Stimulated activated CD4-positive, alpha-beta T cell treated with anti-CD3 and anti-CD28 coated beads, Interleukin-1b, Interleukin-23, amount 100 ng/mL, for 4 hours (primary cell): ENCODE results near the gene HAUS6.
"Not testable (repeated sequence)": the region's sequence is repeated elsewhere in the genome, so short reads cannot be mapped to it uniquely, and the experiment has no call there.

Source experiments
- DNase-seq, 2 donors: peaks; one replicate each; pipeline ENCODE4 v3.0.0-alpha.2; 2020; ENCODE audit warnings: low read depth in 2 of 2

Gene HAUS6, protein sequence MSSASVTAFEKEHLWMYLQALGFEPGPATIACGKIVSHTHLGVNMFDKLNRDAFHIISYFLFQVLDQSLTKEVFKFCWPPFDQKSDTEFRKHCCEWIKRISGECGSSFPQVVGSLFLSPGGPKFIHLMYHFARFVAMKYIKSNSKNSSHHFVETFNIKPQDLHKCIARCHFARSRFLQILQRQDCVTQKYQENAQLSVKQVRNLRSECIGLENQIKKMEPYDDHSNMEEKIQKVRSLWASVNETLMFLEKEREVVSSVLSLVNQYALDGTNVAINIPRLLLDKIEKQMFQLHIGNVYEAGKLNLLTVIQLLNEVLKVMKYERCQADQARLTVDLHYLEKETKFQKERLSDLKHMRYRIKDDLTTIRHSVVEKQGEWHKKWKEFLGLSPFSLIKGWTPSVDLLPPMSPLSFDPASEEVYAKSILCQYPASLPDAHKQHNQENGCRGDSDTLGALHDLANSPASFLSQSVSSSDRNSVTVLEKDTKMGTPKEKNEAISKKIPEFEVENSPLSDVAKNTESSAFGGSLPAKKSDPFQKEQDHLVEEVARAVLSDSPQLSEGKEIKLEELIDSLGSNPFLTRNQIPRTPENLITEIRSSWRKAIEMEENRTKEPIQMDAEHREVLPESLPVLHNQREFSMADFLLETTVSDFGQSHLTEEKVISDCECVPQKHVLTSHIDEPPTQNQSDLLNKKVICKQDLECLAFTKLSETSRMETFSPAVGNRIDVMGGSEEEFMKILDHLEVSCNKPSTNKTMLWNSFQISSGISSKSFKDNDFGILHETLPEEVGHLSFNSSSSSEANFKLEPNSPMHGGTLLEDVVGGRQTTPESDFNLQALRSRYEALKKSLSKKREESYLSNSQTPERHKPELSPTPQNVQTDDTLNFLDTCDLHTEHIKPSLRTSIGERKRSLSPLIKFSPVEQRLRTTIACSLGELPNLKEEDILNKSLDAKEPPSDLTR

GRCh38 chr9:19102631-19103345 is at the start of gene HAUS6:
HAUS6 (minus strand) TSS chr9:19102904; CDS start chr9:19102651, 253 bp downstream.
- DNase-seq = peak; percentile 67 to 87

GRCh38 chr9:19152160-19152498 is 49.4 kb upstream of the HAUS6 start:
- not testable (repeated sequence) for DNase-seq

DNA sequence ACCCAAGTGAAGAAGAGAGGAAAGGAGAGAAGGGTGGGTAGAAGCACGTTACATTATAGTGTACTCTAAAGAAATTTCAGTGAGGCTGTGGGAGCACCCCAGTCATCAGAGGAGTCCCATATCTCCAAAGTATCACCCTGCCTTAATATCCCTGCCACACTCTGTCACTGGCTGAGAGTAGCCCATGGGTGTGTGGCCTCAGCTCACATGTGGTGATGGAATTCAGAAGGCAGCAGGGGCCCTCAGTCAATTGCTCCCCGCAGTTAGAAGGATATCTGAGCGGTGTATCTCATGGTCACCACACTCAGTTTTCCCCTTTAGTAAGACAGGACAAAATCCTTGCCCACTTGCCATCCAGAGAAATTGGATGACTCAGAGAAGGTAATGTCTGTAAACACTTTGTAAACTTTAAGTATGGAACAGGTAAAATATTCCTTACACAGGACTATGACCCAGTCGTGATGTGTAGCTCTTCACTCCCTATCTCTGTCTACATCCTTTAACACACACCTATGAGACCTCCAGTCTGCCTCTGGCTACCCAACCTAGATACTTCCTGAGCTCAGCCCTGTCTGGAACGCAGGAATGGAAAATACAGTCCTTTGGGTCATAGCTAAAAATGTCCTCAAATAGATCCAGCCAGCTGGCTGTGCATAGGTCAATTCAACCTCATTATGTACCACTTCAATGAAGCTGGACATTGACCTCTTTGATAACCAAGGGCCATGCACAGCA is 48.9 kb upstream of the HAUS6 start:
- DNase-seq = no peak

DNA sequence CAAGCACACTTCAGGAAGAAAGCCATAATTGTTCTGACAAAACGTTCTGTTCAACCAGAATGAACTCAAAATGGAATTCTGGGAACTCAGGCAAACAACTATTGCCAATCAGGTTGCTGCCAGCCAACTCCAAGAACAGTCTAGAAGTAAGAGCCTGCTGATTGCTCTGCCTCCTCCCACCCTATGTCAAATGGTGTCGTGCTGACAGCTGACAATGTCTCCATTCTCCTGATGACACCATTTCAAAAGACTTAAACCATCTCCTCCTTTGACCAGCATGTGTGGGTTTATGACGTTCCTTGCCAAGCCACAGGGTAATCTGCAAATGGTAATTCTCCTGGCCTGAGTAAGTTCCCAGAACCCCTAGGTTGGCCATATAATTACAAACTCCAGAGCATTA is 46.5 kb upstream of the HAUS6 start:
- DNase-seq = no peak

GRCh38 chr9:19148187-19148586 is 45.5 kb upstream of the HAUS6 start:
- no peak for DNase-seq

DNA sequence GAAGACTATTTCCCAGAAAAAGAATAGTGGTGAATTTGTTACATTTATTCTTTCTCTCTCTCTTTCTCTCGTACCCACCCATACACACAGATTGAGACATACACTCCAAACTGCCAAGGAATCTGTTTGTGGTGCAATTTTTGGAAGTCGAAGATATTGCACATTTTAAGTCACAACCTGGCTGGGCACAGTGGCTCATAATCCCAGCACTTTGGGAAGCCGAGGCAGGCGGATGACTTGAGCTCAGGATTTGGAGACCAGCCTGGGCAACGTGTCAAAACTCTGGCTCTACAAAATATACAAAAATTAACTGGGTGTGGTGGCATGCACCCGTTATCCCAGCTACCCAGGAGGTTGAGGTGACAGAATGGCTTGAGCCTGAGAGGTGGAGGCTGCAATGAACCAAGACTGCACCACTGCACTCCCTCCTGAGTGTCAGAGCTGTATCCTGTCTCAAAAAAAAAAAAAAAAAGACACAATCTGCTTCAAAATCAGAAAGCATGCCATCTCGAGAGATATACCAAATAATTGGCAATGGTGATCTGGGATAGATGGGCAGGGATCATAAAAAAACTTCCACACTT is 43.8 kb upstream of the HAUS6 start:
- DNase-seq = no peak

GRCh38 chr9:19145881-19146280 is 43.2 kb upstream of the HAUS6 start:
- DNase-seq = no peak

- DNase-seq = no peak
These were observed 37.6 kb upstream of the HAUS6 start for GRCh38 chr9:19140259-19140658.

GRCh38 chr9:19138084-19138483 is 35.4 kb upstream of the HAUS6 start:
- DNase-seq = no peak

DNA sequence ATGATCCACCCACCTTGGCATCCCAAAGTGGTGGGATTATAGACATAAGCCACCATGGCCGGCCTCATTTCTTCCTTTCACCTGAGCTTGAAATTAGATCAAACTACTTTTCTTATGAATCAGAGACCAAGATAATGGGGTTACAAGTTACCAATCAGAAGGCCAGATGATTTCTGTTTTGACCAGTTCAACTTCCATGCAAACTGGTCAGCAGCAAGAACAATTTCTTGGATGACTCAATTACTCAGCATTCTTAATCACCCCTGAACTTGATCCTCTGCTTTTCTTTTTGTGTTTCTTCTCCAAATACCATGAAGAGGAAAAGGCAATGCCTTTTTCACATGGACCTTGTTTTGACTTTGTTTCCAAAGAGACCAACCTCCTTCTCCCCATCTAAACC is 34.6 kb upstream of the HAUS6 start:
- DNase-seq = no peak

DNA sequence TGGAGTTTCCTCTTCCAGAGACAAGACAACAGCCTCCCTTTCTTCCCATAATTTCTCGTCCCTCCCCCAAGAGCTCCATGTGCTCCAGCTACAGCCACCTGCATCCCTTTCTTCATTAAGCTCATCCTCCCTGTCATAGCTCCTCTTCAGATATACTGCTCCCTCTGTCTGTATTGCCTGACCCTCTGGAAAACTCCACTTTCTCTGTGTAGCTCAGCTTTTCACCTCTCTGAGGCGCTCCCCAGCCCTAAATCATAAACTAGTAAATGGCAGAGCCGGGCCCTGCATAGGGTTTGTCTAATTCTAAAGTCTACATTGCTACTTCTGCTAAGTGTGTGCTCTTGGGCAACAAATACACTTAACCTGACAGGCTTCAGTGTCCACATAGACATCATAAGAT is 33.4 kb upstream of the HAUS6 start:
- no peak for DNase-seq

DNA sequence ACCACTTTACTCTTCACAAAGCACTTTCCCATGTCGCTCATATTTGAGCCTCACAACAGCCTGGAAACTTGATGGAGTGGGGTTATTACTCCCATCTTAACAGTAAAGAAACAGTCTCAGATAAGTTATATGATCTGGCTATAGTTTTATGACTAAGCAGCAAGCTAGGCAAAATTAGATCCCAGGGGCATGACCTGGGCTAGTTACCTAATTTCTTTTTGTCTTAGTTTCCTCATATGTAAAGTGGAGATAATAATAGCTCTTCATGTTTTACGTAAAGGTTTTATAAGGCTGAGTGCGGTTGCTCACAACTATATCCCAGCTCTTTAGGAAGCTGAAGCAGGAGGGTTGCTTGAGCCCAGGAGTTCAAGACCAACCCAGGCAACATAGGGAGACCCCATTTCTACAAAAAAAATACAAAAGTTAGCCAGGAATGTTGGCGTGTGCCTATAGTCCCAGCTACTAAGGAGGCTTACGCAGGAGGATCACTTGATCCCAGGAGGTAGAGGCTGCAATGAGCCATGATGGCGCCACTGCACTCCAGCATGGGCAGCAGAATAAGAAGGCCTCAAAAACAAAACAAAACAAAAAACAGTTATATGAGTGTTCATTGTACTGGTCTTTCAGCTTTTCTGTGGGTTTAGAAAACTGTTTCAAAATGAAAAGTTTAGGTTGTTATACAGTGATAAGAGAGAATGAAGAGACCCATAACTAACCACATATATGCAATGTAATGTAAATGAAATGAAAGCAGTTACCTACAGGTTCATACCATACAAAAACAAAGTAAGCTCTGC is 31.0 kb upstream of the HAUS6 start:
- no peak for DNase-seq

- DNase-seq = no peak
These were observed 27.7 kb upstream of the HAUS6 start for GRCh38 chr9:19130436-19130835.

DNA sequence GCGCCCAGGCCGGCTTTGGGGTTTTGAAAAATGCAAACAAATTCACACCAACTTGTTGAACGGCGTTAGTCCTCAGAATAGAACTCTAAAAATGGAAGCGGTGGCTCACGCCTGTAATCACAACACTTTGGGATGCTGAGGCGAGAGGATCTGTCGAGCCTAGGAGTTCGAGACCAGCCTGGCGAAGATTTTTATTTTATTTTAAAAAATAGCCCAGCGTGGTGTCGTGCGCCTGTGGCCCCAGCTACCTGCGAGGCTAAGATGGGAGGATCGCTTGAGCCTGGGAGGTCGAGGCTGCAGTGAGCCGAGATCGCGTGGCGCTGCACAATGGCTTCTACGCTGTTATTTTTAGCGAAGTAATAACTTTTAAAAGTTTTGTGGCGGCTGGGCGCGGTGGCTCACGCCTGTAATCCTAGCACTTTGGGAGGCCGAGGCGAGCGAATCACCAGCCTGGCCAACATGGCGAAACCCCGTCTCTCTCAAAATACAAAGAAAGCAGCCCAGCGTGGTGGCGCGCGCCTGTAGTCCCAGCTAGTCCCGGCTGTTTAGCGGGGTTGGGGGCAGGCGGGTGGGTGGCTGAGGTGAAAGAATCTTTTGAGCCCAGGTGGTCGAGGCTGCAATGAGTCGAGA is 25.3 kb upstream of the HAUS6 start:
- peak; percentile 1 to 5 for DNase-seq

- DNase-seq = no peak
These were observed 21.7 kb upstream of the HAUS6 start for GRCh38 chr9:19124430-19124793.

DNA sequence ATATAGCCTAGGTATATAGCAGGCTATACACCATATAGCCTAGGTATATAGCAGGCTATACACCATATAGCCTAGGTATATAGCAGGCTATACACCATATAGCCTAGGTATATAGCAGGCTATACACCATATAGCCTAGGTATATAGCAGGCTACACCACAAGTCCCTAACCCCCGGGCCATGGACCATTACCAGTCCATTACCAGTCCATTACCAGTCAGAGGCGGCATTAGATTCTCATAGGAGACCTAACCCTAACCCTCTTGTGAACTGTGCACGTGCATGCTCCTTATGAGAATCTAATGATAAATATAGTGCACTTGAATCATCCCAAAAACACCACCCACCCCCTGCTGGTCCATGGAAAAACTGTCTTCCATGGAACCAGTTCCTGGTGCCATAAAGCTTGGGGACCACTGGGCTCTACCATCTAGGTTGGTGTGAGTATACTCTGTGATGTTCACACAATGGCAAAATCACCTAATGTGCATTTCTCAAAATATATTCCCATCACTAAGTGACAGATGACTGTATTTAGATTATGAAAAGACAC is 19.9 kb upstream of the HAUS6 start:
- DNase-seq = no peak

GRCh38 chr9:19120877-19121276 is 18.2 kb upstream of the HAUS6 start:
- DNase-seq = no peak

GRCh38 chr9:19119801-19120440 is 17.2 kb upstream of the HAUS6 start:
- DNase-seq = no peak

DNA sequence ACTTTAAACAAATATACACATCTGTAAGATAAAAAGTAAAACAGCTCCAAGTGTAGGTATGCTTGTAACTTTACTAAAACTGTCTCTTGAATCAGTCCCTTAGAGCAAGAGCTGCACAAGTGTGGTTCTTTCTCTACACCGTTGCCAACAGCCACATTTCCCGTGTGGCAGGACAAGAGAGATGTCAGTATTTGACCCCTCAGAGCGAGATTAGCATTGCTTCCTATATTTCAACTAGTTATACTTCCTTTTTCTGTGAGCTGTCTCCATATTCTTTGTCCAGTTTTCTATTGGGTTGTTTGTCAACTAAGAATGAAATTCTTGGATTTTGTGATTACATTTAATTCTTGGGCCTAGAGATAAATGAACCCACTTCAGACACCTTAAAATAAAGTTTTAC is 16.5 kb upstream of the HAUS6 start:
- no peak for DNase-seq
